CD4-positive, alpha-beta T cell treated with Interleukin-6 for 4 hours (primary cell): ENCODE data around the gene OR4D2.
A peak's percentile ranks its signal among the peaks of the same experiment; 100 is the strongest.

Source experiments
- DNase-seq: peaks from one replicate; pipeline ENCODE4 v3.0.0-alpha.2; 2020; ENCODE audit warnings: mixed read lengths

The OR4D2 gene

GRCh38 chr17:58217766-58218165 lies 51.0 kb downstream of the OR4D2 start:
- DNase-seq: no peak

GRCh38 chr17:58219007-58219788 lies 52.4 kb downstream of the OR4D2 start, which contains the start of gene MKS1:
MKS1 (minus strand) TSS chr17:58219255; CDS start chr17:58219230, 25 bp downstream.
- DNase-seq: peak; percentile 96

- no peak for DNase-seq
Observed at GRCh38 chr17:58219789-58220183, 53.0 kb downstream of the OR4D2 start.
